K562 (cell line): ENCODE measurements around the gene C1QTNF3. TPM values are rescaled to one million over a fixed set of nuclear protein-coding genes. Genes with fewer than 3 reads are reported as not detected.

Source experiments
- ATAC-seq: fragments of 200-7000 bp; cut with Tn5 transposase; 3 replicates; pipeline ENCODE4 v1.9.1; 2020; ENCODE audit warnings: moderate library complexity
- BruUV-seq: library from RNA; stranded (reverse); fragments of 400-500 nt; replicated peaks from 2 replicates; lab custom pipeline; 2021; lab: Mats Ljungman, UMichigan
- CTCF ChIA-PET: fragments of 300-600 bp; formaldehyde crosslinking; extraction: SDS; loops from one replicate; lab custom pipeline; 2021; ENCODE audit warnings: low intra/inter-chr PET ratio; lab: Yijun Ruan, JAX
- POLR2A ChIA-PET: fragments of 300-600, 350-650 bp; sonication (Branson Sonifier 250); formaldehyde crosslinking; extraction: SDS; loops from one replicate; lab custom pipeline; 2021; ENCODE audit warnings: antibody characterized with exemption, inconsistent platforms; lab: Yijun Ruan, JAX
- DNase-seq, 4 experiments: peaks; one replicate each; pipeline versions ENCODE4 v3.0.0 to v3.0.0-alpha.2; 2011 to 2018; ENCODE audit warnings: low spot score in 3 of 4, mixed read lengths in 3 of 4; ENCODE audit errors: extremely low read depth in 1 of 4
- FAIRE-seq: peaks from 2 replicates; lab custom pipeline; 2011; peaks lifted over from hg19 to GRCh38; lab: Jason Lieb, UNC
- H2AFZ ChIP-seq: 2 replicates; pipeline ENCODE4 v1.6.0; 2011; ENCODE audit warnings: low read depth, low read length, control low read depth, inconsistent platforms
- H3K27ac ChIP-seq: fragments of 200-600 bp; 3 replicates; pipeline ENCODE4 v1.8.0; 2011; ENCODE audit warnings: low read depth, mild to moderate bottlenecking, control low read depth, inconsistent platforms, low read length, moderate library complexity, mixed read lengths; ENCODE audit errors: extremely low read depth
- H3K27me3 ChIP-seq, 2 experiments: fragments of 300-600 bp in 1 of 2; 2 replicates in 1 of 2; 3 replicates in 1 of 2; pipeline versions ENCODE4 v1.6.0 to v1.8.0; 2011; ENCODE audit warnings: inconsistent platforms in 2 of 2, low read length in 2 of 2, mild to moderate bottlenecking in 1 of 2, mixed read lengths in 1 of 2, moderate library complexity in 1 of 2; ENCODE audit not compliant: control insufficient read depth in 2 of 2, insufficient read depth in 2 of 2
- H3K36me3 ChIP-seq: fragments of 300-600 bp; 3 replicates; pipeline ENCODE4 v1.8.0; 2011; ENCODE audit warnings: mild to moderate bottlenecking, low read length, inconsistent platforms; ENCODE audit not compliant: control insufficient read depth, insufficient read depth
- H3K4me1 ChIP-seq, 2 experiments: fragments of 200-600 bp in 1 of 2; replicated peaks in 1 of 2; 2 replicates in 1 of 2; 3 replicates in 1 of 2; pipeline versions ENCODE4 v1.5.1 to v1.8.0; 2011; ENCODE audit warnings: inconsistent platforms in 2 of 2, low read length in 2 of 2, mild to moderate bottlenecking in 1 of 2, mixed read lengths in 1 of 2, moderate library complexity in 1 of 2; ENCODE audit not compliant: control insufficient read depth in 2 of 2, insufficient read depth in 2 of 2
- H3K4me2 ChIP-seq: 2 replicates; pipeline ENCODE4 v1.6.1; 2011; ENCODE audit warnings: low read length, control low read depth, inconsistent platforms, mixed read lengths; ENCODE audit not compliant: insufficient read depth
- H3K4me3 ChIP-seq: fragments of 200-600 bp; sonication (generic), shearing (Covaris generic); 2 replicates; pipeline ENCODE4 v1.5.1; 2016; ENCODE audit warnings: control low read depth, inconsistent platforms
- H3K79me2 ChIP-seq: fragments of 200-600 bp; 3 replicates; pipeline ENCODE4 v1.8.0; 2011; ENCODE audit warnings: low read length, inconsistent platforms; ENCODE audit not compliant: control insufficient read depth, insufficient read depth
- H3K9ac ChIP-seq, 2 experiments: 2 replicates each; pipeline versions ENCODE4 v1.6.0 to v1.6.1; 2011; ENCODE audit warnings: low read depth in 2 of 2, low read length in 2 of 2, control low read depth in 1 of 2, inconsistent platforms in 1 of 2, mild to moderate bottlenecking in 1 of 2, mixed read lengths in 1 of 2; ENCODE audit not compliant: insufficient read depth in 1 of 2
- H3K9me1 ChIP-seq: one replicate; pipeline ENCODE4 v1.6.0; 2011; ENCODE audit warnings: inconsistent platforms, mild to moderate bottlenecking, low read length, moderate library complexity; ENCODE audit not compliant: control insufficient read depth, insufficient read depth
- H3K9me3 ChIP-seq: replicated peaks from 2 replicates; pipeline ENCODE4 v1.5.1; 2011; ENCODE audit warnings: low read depth, low read length, inconsistent platforms; ENCODE audit not compliant: control insufficient read depth, insufficient read depth
- H4K20me1 ChIP-seq: replicated peaks from 2 replicates; pipeline ENCODE4 v1.6.1; 2011; ENCODE audit warnings: low read length, inconsistent platforms, mixed read lengths; ENCODE audit not compliant: control insufficient read depth, insufficient read depth
- CBX1 ChIP-seq: sonication (generic); IDR thresholded peaks from 2 replicates; pipeline ENCODE4 v1.6.1; 2016; ENCODE audit warnings: antibody characterized with exemption, low read depth, mild to moderate bottlenecking
- CHD1 ChIP-seq: fragments of 200-600 bp; sonication (generic); IDR thresholded peaks from one replicate; pipeline ENCODE4 v1.6.1; 2012; ENCODE audit warnings: mild to moderate bottlenecking, moderate library complexity, low read length, inconsistent platforms
- DPF2 ChIP-seq: fragments of 450-650 bp; IDR thresholded peaks from 2 replicates; pipeline ENCODE4 v1.6.1; 2016
- NCOA6 ChIP-seq: fragments of 450-650 bp; IDR thresholded peaks from 2 replicates; pipeline ENCODE4 v1.6.1; 2017; ENCODE audit warnings: mild to moderate bottlenecking
- NFRKB ChIP-seq: fragments of 450-650 bp; IDR thresholded peaks from 2 replicates; pipeline ENCODE4 v1.6.1; 2016; ENCODE audit warnings: low read depth
- POU5F1 ChIP-seq: fragments of 150-350 bp; IDR thresholded peaks from 2 replicates; pipeline ENCODE4 v1.6.1; 2014; ENCODE audit warnings: borderline replicate concordance, low read length, low read depth, mild to moderate bottlenecking; ENCODE audit not compliant: partially characterized antibody
- RBFOX2 ChIP-seq: fragments of 200-400 bp; formaldehyde crosslinking; IDR thresholded peaks from 2 replicates; pipeline ENCODE4 v1.6.1; 2017; ENCODE audit warnings: low read depth, mild to moderate bottlenecking, low read length, moderate library complexity
- SNIP1 ChIP-seq: fragments of 450-650 bp; IDR thresholded peaks from 2 replicates; pipeline ENCODE4 v1.7.1; 2017; ENCODE audit warnings: low read depth, mild to moderate bottlenecking
- WGBS: fragments of 100-300 bp; shearing (Covaris generic); methylation state at CpG from one replicate; pipeline ENCODE4 v1.1.6; 2016; ENCODE audit warnings: low coverage, mixed read lengths; ENCODE audit not compliant: insufficient coverage; ENCODE audit errors: missing lambda C conversion rate; 5-methylcytosine and 5-hydroxymethylcytosine counted together
- in situ Hi-C: fragments of 300-500 bp; cut with MboI; formaldehyde crosslinking; loops from 4 replicates; pipeline ENCODE4 v1.15.0; 2018; ENCODE audit warnings: inconsistent platforms, mixed read lengths
- intact Hi-C: fragments of 100-400 bp; cut with micrococcal nuclease; formaldehyde crosslinking; loops from 2 replicates; pipeline ENCODE4 v1.14.2; 2022
- polyA plus RNA-seq, 8 experiments: library from polyadenylated mRNA; depleted of rRNA in 4 of 8; stranded (reverse) in 5 of 8; unstranded in 3 of 8; fragments of >200 nt; fragmentation: Nextera tagmentation in 2 of 8; fragmentation: Illumina TruSeq in 1 of 8; extraction: Ambion mirVana in 2 of 8; extraction: Trizol in 1 of 8; gene quantifications; 2 replicates each; pipeline versions ENCODE4 v1.2.1 to v1.2.3, GENCODE V29; 2011 to 2014; ENCODE audit warnings: inconsistent platforms in 1 of 8, missing spikeins in 1 of 8
- total RNA-seq, 7 experiments: library from RNA; depleted of rRNA in 6 of 7; stranded (reverse); fragments of >200 nt in 6 of 7; fragmentation: Illumina TruSeq in 2 of 7; extraction: Trizol in 2 of 7; gene quantifications; 2 replicates each; pipeline versions ENCODE4 v1.2.1 to v1.2.3, GENCODE V29; 2011 to 2021; ENCODE audit warnings: low replicate concordance in 1 of 7
- TF ChIP-seq, protein P1 (sequence below): fragments of 250-450 bp; sonication (Bioruptor Pico); IDR thresholded peaks from 2 replicates; pipeline ENCODE4 v1.9.0; 2021; ENCODE audit warnings: mild to moderate bottlenecking, inconsistent platforms
- TF ChIP-seq, protein P2 (sequence below): sonication (generic); formaldehyde crosslinking; IDR thresholded peaks from 2 replicates; pipeline ENCODE4 v1.8.0; 2022; ENCODE audit warnings: mild to moderate bottlenecking, missing genetic modification reagents
- TF ChIP-seq, protein P3 (sequence below): sonication (generic); formaldehyde crosslinking; IDR thresholded peaks from 2 replicates; pipeline ENCODE4 v1.4.0; 2020; ENCODE audit warnings: mild to moderate bottlenecking, missing genetic modification reagents

Gene C1QTNF3
- total and polyA plus RNA-seq, 9 of the 15 experiments (the other 6 are each of a cell fraction or from before 2014, with no cell fraction given) = 0.51 to 3.3 (median 2.0) TPM

DNA sequence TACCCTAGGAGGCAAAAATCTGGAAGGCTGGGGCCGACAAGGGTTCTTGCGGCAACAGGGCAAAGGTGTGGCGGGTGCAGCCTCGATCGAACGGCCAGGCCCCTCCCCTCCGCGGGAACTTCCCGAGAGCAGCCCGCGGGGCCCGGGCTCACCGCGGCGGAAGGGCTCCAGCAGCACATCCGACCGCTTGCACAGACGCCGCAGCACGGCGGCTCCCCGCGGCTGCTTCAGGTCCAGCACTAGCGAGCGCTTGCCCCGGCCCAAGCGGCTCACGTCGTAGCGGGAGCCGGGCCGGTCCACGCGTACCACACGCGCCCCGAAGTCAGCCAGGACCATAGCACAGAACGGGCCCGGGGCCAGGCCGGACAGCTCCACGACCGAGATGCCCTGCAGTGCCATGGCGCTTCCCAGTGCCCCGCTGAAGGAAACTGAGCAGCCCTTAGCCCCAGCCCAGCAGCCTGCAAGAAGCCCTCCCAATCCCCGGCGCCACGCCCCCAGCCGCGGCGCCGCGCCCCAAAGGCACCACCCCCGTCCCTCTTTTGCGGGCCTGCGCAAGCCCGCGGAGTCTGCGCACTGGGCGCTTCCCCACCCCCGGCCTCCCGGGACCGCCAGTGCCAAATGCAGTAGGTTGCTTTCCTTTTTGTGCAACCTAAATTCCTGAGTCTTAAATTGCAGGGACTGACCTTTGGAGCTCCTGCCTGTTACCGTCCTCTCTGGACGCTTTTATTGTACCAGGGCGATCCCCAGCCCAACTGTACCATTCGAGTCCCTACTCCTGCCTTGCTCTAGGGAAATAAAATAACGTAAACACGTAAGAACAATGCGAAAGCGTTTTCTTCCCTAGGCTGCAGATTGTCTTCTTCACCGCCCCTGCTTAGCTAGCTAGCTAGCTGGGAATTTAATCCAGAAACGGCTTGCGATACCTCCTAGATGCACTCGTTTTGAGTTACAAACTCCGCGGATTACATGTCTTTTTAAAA is 35.1 kb downstream of the C1QTNF3 start, which contains the start of gene AMACR:
Gene AMACR (minus strand): TSS at position 430 of the 980 bp plus-strand sequence. CDS start 31 bp downstream, at position 399.
- Histone ChIP-seq H3K36me3 (no peaks in the 10 kb centered on the region; the same call in 2 of the 3 replicates), H4K20me1 (no peaks in the 10 kb centered on the region), H3K9me3 (no peaks in the 10 kb centered on the region), H3K9me1 (no peaks in the 10 kb centered on the region), H3K4me3 (peak within 1 kb of the TSS; percentile 61), H3K9ac (peak within 1 kb of the TSS; percentile 73 to 91), H3K27me3 (peaks cover 0 to 3% of the 10 kb centered on the region in 2 experiments; a peak in 1 of 5 replicates), H3K79me2 (no peaks in the 10 kb centered on the region), H2AFZ (peak within 1 kb of the TSS; percentile 98), H3K4me2 (peak within 1 kb of the TSS; percentile 84), H3K27ac (peak within 1 kb of the TSS; percentile 72), H3K4me1 (peaks cover 7 to 12% of the 10 kb centered on the region in 2 experiments; a peak in 4 of 5 replicates)
- intact Hi-C loops (no loop called here), in situ Hi-C loops (loop anchor here (10.0 kb wide), 1 partner anchor 437 kb away; no protein-coding TSS in a partner anchor)
- ChIA-PET CTCF (no interaction called here), POLR2A (interaction anchor here (0.6 to 1.4 kb wide), 4 partner anchors 10 to 408 kb away, joined by 3 to 6 read pairs (median 4); no protein-coding TSS in a partner anchor)
- peak; percentile 93 to 96 (median 95) for DNase-seq
- peak; percentile 84 for FAIRE-seq
- 1% methylated on average over 68 of the region's 76 CpGs for WGBS
- peak; percentile 97 for ATAC-seq
- TSS peak; percentile 97 for BruUV-seq
- peak; percentile 53 for TF ChIP-seq CHD1
- TF ChIP-seq CBX1 = peak; percentile 63; the same call in 1 of the 2 replicates
- TF ChIP-seq, protein P1, sequence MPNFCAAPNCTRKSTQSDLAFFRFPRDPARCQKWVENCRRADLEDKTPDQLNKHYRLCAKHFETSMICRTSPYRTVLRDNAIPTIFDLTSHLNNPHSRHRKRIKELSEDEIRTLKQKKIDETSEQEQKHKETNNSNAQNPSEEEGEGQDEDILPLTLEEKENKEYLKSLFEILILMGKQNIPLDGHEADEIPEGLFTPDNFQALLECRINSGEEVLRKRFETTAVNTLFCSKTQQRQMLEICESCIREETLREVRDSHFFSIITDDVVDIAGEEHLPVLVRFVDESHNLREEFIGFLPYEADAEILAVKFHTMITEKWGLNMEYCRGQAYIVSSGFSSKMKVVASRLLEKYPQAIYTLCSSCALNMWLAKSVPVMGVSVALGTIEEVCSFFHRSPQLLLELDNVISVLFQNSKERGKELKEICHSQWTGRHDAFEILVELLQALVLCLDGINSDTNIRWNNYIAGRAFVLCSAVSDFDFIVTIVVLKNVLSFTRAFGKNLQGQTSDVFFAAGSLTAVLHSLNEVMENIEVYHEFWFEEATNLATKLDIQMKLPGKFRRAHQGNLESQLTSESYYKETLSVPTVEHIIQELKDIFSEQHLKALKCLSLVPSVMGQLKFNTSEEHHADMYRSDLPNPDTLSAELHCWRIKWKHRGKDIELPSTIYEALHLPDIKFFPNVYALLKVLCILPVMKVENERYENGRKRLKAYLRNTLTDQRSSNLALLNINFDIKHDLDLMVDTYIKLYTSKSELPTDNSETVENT (CRISPR knock-in tag) = 0 out of 2 replicates have a peak, but pooled peaks have one; percentile 21
- TF ChIP-seq RBFOX2 = peak; percentile 91
- TF ChIP-seq NCOA6 = peak; percentile 86
- TF ChIP-seq POU5F1 = peak; percentile 32
- TF ChIP-seq SNIP1 = no peak
- TF ChIP-seq, protein P2, sequence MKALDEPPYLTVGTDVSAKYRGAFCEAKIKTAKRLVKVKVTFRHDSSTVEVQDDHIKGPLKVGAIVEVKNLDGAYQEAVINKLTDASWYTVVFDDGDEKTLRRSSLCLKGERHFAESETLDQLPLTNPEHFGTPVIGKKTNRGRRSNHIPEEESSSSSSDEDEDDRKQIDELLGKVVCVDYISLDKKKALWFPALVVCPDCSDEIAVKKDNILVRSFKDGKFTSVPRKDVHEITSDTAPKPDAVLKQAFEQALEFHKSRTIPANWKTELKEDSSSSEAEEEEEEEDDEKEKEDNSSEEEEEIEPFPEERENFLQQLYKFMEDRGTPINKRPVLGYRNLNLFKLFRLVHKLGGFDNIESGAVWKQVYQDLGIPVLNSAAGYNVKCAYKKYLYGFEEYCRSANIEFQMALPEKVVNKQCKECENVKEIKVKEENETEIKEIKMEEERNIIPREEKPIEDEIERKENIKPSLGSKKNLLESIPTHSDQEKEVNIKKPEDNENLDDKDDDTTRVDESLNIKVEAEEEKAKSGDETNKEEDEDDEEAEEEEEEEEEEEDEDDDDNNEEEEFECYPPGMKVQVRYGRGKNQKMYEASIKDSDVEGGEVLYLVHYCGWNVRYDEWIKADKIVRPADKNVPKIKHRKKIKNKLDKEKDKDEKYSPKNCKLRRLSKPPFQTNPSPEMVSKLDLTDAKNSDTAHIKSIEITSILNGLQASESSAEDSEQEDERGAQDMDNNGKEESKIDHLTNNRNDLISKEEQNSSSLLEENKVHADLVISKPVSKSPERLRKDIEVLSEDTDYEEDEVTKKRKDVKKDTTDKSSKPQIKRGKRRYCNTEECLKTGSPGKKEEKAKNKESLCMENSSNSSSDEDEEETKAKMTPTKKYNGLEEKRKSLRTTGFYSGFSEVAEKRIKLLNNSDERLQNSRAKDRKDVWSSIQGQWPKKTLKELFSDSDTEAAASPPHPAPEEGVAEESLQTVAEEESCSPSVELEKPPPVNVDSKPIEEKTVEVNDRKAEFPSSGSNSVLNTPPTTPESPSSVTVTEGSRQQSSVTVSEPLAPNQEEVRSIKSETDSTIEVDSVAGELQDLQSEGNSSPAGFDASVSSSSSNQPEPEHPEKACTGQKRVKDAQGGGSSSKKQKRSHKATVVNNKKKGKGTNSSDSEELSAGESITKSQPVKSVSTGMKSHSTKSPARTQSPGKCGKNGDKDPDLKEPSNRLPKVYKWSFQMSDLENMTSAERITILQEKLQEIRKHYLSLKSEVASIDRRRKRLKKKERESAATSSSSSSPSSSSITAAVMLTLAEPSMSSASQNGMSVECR (CRISPR knock-in tag) = peak; percentile 71; the same call in 1 of the 2 replicates
- TF ChIP-seq NFRKB = peak; percentile 70; the same call in 1 of the 2 replicates
- TF ChIP-seq DPF2 = no peak
- TF ChIP-seq, protein P3, sequence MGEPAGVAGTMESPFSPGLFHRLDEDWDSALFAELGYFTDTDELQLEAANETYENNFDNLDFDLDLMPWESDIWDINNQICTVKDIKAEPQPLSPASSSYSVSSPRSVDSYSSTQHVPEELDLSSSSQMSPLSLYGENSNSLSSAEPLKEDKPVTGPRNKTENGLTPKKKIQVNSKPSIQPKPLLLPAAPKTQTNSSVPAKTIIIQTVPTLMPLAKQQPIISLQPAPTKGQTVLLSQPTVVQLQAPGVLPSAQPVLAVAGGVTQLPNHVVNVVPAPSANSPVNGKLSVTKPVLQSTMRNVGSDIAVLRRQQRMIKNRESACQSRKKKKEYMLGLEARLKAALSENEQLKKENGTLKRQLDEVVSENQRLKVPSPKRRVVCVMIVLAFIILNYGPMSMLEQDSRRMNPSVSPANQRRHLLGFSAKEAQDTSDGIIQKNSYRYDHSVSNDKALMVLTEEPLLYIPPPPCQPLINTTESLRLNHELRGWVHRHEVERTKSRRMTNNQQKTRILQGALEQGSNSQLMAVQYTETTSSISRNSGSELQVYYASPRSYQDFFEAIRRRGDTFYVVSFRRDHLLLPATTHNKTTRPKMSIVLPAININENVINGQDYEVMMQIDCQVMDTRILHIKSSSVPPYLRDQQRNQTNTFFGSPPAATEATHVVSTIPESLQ (CRISPR knock-in tag) = peak; percentile 21; the same call in 1 of the 2 replicates
